A549 (cell line): ENCODE measurements around the gene GDNF.

Source experiments
- CHD4 ChIP-seq: fragments of 200-600 bp; sonication (generic); IDR thresholded peaks from 2 replicates; pipeline ENCODE4 v1.6.1; 2016; ENCODE audit warnings: antibody characterized with exemption, mild to moderate bottlenecking, borderline replicate concordance
- NR3C1 ChIP-seq: fragments of >200 bp; sonication (Bioruptor Twin); formaldehyde crosslinking; IDR thresholded peaks from 3 replicates; pipeline ENCODE4 v1.6.1; 2017
- TF ChIP-seq, protein P1 (sequence below): fragments of >200 bp; sonication (Bioruptor Twin); formaldehyde crosslinking; IDR thresholded peaks from 3 replicates; pipeline ENCODE4 v1.5.1; 2016

DNA sequence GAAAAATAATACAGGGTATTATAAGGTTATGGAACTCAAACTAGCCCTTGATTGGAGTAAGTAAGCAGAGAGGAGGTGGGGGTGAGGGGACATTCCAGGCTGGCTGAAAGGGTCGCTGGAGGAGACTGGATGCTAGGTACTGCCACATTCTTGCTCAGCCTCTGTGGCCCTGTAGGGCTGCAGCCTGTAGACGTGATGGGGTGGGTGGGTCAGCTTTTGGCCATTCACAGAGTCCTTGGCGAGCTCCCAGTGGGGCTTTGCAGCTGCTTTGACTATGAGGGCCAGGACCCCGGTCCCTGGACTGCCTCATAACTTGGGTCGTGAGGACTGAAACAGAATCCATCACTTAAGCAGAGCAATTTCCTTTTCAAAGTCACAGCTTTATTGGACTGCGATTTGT, 4.2 kb upstream of the GDNF start:
- TF ChIP-seq CHD4 (no peak), NR3C1 (no peak)
- TF ChIP-seq, protein P1, sequence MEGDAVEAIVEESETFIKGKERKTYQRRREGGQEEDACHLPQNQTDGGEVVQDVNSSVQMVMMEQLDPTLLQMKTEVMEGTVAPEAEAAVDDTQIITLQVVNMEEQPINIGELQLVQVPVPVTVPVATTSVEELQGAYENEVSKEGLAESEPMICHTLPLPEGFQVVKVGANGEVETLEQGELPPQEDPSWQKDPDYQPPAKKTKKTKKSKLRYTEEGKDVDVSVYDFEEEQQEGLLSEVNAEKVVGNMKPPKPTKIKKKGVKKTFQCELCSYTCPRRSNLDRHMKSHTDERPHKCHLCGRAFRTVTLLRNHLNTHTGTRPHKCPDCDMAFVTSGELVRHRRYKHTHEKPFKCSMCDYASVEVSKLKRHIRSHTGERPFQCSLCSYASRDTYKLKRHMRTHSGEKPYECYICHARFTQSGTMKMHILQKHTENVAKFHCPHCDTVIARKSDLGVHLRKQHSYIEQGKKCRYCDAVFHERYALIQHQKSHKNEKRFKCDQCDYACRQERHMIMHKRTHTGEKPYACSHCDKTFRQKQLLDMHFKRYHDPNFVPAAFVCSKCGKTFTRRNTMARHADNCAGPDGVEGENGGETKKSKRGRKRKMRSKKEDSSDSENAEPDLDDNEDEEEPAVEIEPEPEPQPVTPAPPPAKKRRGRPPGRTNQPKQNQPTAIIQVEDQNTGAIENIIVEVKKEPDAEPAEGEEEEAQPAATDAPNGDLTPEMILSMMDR = no peak
